RPMI8226 (cell line): ENCODE results near the gene LMX1B.

Experiments used
- DNase-seq: peaks from one replicate; pipeline ENCODE4 v3.0.0-alpha.2; 2015

The LMX1B gene

GRCh38 chr9:126682113-126682810 is 68.5 kb downstream of the LMX1B start:
- no peak for DNase-seq

DNA sequence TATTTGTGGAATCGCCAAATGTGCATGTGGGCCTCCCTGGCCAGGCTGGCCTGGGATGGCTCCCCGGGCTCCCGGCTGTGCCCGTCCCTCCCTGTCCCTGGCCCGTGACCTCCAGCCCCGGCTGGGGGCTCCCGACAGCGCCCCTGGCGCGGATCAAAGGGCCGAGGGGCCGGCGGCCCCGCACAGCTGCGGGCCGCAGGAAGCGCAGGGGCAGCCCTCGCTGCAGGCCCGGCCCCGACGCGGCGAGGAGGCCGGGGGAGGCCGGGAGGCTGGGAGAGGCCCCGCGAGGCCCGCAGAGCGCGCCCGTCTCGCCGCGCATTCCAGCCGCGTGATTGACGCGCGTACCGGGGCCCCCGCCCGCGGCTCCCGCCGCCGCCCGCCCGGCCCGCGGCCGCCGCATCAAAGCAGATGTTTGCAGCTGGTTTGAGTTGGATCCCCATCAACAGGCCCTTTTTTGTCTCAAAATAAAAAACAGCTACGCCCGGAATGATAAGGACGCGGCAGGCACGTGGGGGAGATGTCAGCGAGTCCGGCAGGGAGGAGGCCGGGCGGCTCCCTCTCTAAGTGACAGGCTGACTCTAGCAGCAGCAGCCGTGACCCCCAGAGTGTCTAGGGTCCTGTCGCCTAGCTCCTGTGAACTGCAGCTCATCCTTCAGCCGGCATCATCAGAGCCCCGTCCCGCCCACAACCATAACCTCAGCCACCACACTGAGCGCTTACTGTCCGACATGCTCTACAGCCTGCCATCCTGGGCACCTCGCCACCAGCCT is 69.4 kb downstream of the LMX1B start:
- DNase-seq, result no peak

- DNase-seq, result no peak
Measured at GRCh38 chr9:126683698-126684044, 69.9 kb downstream of the LMX1B start.

DNA sequence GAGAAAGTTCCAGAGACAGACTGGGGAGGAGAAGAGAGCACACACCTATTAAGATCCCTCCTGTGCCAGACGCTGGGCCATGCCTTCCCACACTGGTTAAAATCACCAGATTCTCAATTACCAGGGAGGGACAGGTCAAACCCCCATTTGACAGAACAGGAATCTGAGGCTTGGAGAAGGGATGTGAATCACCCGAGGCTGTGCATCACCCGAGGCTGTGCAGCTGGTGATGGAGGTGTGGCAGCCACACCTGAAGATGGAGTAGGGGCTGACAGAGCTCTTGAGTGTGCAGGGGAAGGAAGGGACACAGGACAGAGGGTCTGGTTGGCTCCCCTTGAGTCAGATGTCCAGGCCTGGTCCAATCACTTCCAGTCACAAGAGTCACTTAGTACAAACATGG is 70.6 kb downstream of the LMX1B start:
- no peak for DNase-seq

DNA sequence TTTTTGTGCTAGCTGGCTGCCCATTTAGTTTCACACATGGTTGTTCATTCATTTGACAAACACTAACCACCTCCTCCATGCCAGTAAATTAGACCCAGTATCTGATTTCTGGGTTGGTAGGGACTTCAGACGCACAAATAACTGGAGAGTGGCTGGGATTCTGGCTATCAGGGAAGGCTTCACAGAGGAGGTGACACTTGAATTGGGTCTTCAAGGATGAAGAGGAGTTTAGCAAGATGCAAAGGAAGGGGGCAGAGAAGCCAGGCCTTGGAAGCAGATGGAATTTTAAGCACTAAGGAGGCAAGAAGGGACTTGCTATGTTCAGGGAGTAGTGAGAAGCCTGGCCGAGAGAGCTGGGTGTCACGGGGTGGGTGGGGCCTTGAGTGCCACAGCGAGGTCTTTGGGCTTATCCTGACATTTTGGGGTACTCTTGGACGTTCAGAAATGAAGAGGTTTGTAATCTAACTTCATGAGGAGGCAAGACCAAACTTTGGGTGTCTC is 71.3 kb downstream of the LMX1B start:
- no peak for DNase-seq

DNA sequence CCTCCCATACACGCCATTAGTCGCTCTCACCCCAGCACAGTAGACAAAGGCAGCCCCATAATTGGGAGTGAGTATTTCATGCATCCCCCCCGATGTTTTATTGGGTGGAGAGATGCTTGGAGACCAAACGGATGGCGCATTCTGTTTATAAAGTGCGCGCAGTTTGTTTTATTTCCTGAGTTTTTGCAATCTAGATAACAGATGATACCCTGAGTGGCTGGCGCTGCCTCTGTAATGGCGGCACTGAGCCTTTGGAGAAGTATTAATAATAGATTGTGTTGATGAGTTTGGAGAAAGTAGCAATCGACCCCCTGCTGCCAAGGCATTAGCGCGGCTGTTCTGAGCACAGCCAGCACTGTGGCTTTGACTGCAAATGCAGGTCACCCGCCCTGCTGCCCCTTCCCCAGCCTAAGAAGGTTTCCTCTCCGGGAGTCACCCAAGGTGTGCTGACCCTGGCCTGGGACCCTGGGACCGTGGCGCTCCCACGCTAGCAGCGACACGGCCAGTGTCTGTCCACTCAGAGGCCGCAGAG is 74.3 kb downstream of the LMX1B start:
- DNase-seq, result no peak

GRCh38 chr9:126688617-126689016 is 74.9 kb downstream of the LMX1B start:
- no peak for DNase-seq

DNA sequence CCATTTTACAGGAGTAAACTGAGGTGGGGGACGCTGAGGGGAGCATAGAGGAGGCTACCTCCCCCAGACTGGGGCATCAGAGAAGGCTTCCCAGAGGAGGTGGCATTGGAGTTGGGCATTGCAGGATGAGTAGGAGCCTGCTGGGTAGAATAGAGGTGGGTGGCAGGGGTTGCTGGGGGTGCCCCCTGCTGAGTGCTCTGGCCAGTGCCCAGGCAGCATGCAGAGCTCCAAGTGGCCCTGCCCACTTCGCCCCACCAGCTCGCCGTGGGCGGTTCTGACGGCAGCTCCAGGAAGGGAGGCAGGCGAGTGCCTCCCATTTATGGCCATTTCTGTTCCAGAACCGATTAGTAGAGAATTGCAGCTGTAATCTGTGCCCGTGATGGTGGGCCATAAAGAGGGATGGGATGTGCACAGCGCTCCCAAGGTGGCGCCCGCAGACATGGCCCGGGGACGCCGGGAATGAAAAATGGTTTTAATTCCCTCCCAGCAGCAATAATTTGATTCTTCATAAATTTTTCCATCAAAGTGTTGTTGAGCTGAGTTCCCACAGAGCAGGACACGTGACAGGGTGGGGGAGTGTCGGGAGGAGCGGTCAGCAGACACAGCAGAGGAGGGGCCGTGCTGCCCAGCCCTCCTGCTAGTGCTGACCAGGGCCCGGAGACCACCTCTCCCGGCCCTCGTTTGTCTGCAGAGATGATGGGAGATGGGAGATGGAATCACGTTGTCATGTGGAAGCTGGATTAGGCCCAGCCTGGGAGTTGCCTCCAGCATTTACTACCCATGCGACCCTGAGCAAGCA is 75.5 kb downstream of the LMX1B start:
- no peak for DNase-seq

GRCh38 chr9:126690431-126691051 is 76.8 kb downstream of the LMX1B start:
- DNase-seq, result peak; percentile 78

GRCh38 chr9:126692041-126692758 is 78.5 kb downstream of the LMX1B start:
- no peak for DNase-seq

- no peak for DNase-seq
Measured at GRCh38 chr9:126692759-126693427, 79.2 kb downstream of the LMX1B start.

DNA sequence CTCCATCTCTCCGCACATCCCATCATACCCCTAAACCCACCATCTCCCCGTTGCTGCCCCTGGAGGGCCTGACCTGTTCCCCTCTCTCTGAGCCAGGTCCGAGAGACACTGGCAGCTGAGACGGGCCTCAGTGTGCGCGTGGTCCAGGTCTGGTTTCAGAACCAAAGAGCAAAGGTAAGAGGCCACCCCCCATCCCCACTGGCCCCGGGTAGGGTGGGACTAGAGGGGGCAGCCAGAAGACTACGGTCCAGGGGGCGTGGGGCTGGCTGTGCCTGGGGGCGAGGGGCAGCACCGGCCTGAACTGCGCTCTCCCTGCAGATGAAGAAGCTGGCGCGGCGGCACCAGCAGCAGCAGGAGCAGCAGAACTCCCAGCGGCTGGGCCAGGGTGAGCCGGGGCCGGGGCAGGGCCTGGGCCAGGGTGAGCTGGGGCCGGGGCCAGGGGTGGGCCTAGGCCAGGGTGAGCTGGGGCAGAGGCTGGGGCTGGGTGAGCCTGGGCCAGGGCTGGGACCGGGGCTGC is 79.8 kb downstream of the LMX1B start:
- no peak for DNase-seq

GRCh38 chr9:126694206-126695081 is 80.7 kb downstream of the LMX1B start:
- no peak for DNase-seq

DNA sequence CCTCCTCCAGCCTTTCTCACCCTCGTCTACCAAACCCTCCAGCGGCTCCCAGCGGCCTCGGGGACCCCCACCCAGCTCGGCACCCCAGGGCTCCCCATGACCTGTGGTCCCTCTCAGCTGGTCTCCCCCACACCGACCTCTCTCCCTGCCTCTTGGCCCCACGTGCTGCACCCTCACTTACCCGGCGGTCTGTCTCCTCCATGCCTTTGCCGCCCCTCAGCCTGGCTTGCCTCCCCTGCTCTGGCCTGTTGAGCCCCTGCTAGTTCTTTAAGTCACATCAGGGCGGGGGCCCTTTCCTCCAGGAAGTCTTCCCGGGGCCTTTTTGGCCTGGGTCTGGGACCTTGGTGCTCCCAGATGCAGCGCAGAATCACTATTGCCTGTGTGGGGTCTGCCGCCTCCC is 81.5 kb downstream of the LMX1B start:
- no peak for DNase-seq

DNA sequence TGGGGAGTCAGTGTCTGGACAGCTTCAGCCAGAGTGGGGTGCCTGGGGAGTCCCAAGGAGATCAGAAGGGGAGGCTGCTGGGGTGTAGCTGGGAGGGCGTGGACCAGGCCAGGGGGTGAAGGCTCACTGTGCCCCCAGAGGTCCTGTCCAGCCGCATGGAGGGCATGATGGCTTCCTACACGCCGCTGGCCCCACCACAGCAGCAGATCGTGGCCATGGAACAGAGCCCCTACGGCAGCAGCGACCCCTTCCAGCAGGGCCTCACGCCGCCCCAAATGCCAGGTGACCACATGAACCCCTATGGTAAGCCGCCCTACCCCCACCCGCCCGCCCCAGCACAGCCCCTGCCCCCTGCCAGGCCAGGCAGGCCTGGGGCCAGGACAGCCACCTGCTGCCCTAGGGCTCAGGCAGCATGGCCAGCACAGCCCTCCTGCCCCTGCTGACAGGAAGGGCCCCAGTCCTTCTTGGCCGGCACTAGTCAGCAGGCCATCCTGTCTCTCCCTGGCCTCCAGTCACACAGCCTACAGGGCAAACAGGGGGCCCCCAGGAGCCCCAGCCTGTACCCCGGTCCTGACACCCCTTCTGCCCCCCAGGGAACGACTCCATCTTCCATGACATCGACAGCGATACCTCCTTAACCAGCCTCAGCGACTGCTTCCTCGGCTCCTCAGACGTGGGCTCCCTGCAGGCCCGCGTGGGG is 82.1 kb downstream of the LMX1B start:
- no peak for DNase-seq

- DNase-seq, result no peak
Measured at GRCh38 chr9:126696401-126697145, 82.8 kb downstream of the LMX1B start.

GRCh38 chr9:126697330-126697729 is 83.6 kb downstream of the LMX1B start:
- no peak for DNase-seq

DNA sequence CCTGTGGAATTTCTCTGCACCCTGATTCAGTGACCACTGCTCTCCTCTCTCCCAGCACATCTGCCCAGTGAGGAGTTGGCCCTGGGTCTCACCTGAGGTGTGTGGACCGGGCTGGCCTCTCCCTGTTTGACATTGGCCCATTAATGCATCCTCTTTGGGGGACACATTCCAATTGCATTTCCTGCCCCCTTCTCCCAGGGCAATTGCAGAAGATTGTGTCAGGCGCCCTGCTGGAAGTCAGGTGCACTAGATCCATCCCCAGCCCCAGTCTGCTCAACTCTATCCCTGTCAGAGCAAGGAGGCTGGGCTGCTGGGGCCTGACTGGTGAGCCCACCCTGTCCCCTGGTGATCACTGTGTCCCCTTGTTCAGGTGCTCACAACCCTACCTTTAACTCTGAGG is 84.5 kb downstream of the LMX1B start:
- DNase-seq, result no peak

DNA sequence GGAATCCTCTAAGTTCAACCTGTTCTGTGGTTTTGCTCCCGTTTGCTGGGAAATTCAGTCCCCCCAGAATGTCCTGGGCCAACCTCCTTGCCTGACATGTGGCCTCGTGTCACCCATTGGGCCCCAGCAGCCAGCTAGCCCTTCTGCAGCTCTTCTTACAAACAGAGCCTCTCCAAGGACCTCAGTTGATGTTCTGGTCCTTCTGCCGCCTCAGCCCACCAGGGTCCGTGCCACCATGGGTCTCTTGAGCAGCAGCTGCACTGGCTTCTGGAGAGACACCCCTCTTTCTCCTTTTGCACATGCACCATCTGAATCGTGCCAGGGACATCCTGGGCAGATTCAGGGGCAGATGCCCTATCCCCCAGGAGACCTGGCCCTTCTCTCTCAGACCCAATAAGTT is 85.0 kb downstream of the LMX1B start:
- no peak for DNase-seq
